ENCODE data around the gene COA7.

Gene COA7

GRCh38 chr1:52667290-52667689, 30.9 kb downstream of the COA7 start:
- H3K36me3 ChIP-seq (ENCODE audit: insufficient read depth, insufficient read length, low read length) = no peaks in the 10 kb centered on the region
- no peak for TF ChIP-seq YY1 (IDR thresholded peaks at IDR 0.05; ENCODE audit: insufficient read depth, insufficient read length)
- no peak for TF ChIP-seq ZNF274 (IDR thresholded peaks at IDR 0.05; ENCODE audit: low read depth, low read length)
- TF ChIP-seq SUZ12 (IDR thresholded peaks at IDR 0.05; ENCODE audit: extremely low read depth, insufficient read depth, insufficient read length) = no peak
- no peak for DNase-seq (ENCODE audit: low read depth, low spot score)

GRCh38 chr1:52665006-52665941, 32.9 kb downstream of the COA7 start:
- no peak for DNase-seq (ENCODE audit: low read depth, low spot score)
- H3K4me3 ChIP-seq (ENCODE audit: insufficient read length, low read depth) = no peak overlapping the region
- H3K9ac ChIP-seq (ENCODE audit: insufficient read length, low read depth) = no peak overlapping the region
- H3K9me3 ChIP-seq (ENCODE audit: insufficient read depth, low read length) = no peaks in the 10 kb centered on the region
- peaks cover 23% of the 10 kb centered on the region for H3K4me1 ChIP-seq (ENCODE audit: insufficient read depth, insufficient read length)
- TF ChIP-seq SUZ12 (IDR thresholded peaks at IDR 0.05; ENCODE audit: extremely low read depth, insufficient read depth, insufficient read length) (no peak), YY1 (IDR thresholded peaks at IDR 0.05; ENCODE audit: insufficient read depth, insufficient read length) (no peak), ZNF274 (IDR thresholded peaks at IDR 0.05; ENCODE audit: low read depth, low read length) (no peak)
- no peaks in the 10 kb centered on the region for H3K36me3 ChIP-seq (ENCODE audit: insufficient read depth, insufficient read length, low read length)
- no peaks in the 10 kb centered on the region for H3K27me3 ChIP-seq (ENCODE audit: insufficient read depth, insufficient read length)

More at GRCh38 chr1:52667290-52667689, 30.9 kb downstream of the COA7 start:
- Histone ChIP-seq H3K27me3 (ENCODE audit: insufficient read depth, insufficient read length) (no peaks in the 10 kb centered on the region), H3K9me3 (ENCODE audit: insufficient read depth, low read length) (no peaks in the 10 kb centered on the region), H3K4me1 (ENCODE audit: insufficient read depth, insufficient read length) (peaks cover 17% of the 10 kb centered on the region), H3K4me3 (ENCODE audit: insufficient read length, low read depth) (no peak overlapping the region), H3K9ac (ENCODE audit: insufficient read length, low read depth) (no peak overlapping the region)

GRCh38 chr1:52663716-52664115, 34.4 kb downstream of the COA7 start:
- no peak overlapping the region for H3K4me3 ChIP-seq (ENCODE audit: insufficient read length, low read depth)
- no peaks in the 10 kb centered on the region for H3K36me3 ChIP-seq (ENCODE audit: insufficient read depth, insufficient read length, low read length)
- H3K4me1 ChIP-seq (ENCODE audit: insufficient read depth, insufficient read length) = peaks cover 27% of the 10 kb centered on the region
- no peak for DNase-seq (ENCODE audit: low read depth, low spot score)
- H3K27me3 ChIP-seq (ENCODE audit: insufficient read depth, insufficient read length) = no peaks in the 10 kb centered on the region
- H3K9me3 ChIP-seq (ENCODE audit: insufficient read depth, low read length) = no peaks in the 10 kb centered on the region
- TF ChIP-seq SUZ12 (IDR thresholded peaks at IDR 0.05; ENCODE audit: extremely low read depth, insufficient read depth, insufficient read length) = no peak
- TF ChIP-seq ZNF274 (IDR thresholded peaks at IDR 0.05; ENCODE audit: low read depth, low read length) = no peak
- no peak for TF ChIP-seq YY1 (IDR thresholded peaks at IDR 0.05; ENCODE audit: insufficient read depth, insufficient read length)
- H3K9ac ChIP-seq (ENCODE audit: insufficient read length, low read depth) = no peak overlapping the region

- Histone ChIP-seq H3K36me3 (ENCODE audit: insufficient read depth, insufficient read length, low read length) (no peaks in the 10 kb centered on the region), H3K9me3 (ENCODE audit: insufficient read depth, low read length) (no peaks in the 10 kb centered on the region), H3K27me3 (ENCODE audit: insufficient read depth, insufficient read length) (no peaks in the 10 kb centered on the region), H3K4me1 (ENCODE audit: insufficient read depth, insufficient read length) (peaks cover 28% of the 10 kb centered on the region), H3K9ac (ENCODE audit: insufficient read length, low read depth) (peak overlapping the region; percentile 81), H3K4me3 (ENCODE audit: insufficient read length, low read depth) (peak overlapping the region; percentile 36)
- peak; percentile 91 for DNase-seq (ENCODE audit: low read depth, low spot score)
- peak; percentile 10 for TF ChIP-seq YY1 (IDR thresholded peaks at IDR 0.05; ENCODE audit: insufficient read depth, insufficient read length)
- no peak for TF ChIP-seq SUZ12 (IDR thresholded peaks at IDR 0.05; ENCODE audit: extremely low read depth, insufficient read depth, insufficient read length)
These were observed 35.4 kb downstream of the COA7 start for GRCh38 chr1:52662645-52663313.

GRCh38 chr1:52660807-52661206, 37.3 kb downstream of the COA7 start:
- no peaks in the 10 kb centered on the region for H3K27me3 ChIP-seq (ENCODE audit: insufficient read depth, insufficient read length)
- peak overlapping the region; percentile 74 for H3K9ac ChIP-seq (ENCODE audit: insufficient read length, low read depth)
- no peak overlapping the region for H3K4me3 ChIP-seq (ENCODE audit: insufficient read length, low read depth)
- no peak for DNase-seq (ENCODE audit: low read depth, low spot score)
- peaks cover 23% of the 10 kb centered on the region for H3K4me1 ChIP-seq (ENCODE audit: insufficient read depth, insufficient read length)
- H3K36me3 ChIP-seq (ENCODE audit: insufficient read depth, insufficient read length, low read length) = no peaks in the 10 kb centered on the region
- no peaks in the 10 kb centered on the region for H3K9me3 ChIP-seq (ENCODE audit: insufficient read depth, low read length)
- TF ChIP-seq SUZ12 (IDR thresholded peaks at IDR 0.05; ENCODE audit: extremely low read depth, insufficient read depth, insufficient read length) (no peak), ZNF274 (IDR thresholded peaks at IDR 0.05; ENCODE audit: low read depth, low read length) (no peak), YY1 (IDR thresholded peaks at IDR 0.05; ENCODE audit: insufficient read depth, insufficient read length) (no peak)

- no peak overlapping the region for H3K4me3 ChIP-seq (ENCODE audit: insufficient read length, low read depth)
- H3K9ac ChIP-seq (ENCODE audit: insufficient read length, low read depth) = peak overlapping the region; percentile 74
- DNase-seq (ENCODE audit: low read depth, low spot score) = peak; percentile 90
- TF ChIP-seq YY1 (IDR thresholded peaks at IDR 0.05; ENCODE audit: insufficient read depth, insufficient read length) = no peak
- TF ChIP-seq SUZ12 (IDR thresholded peaks at IDR 0.05; ENCODE audit: extremely low read depth, insufficient read depth, insufficient read length) = no peak
- TF ChIP-seq ZNF274 (IDR thresholded peaks at IDR 0.05; ENCODE audit: low read depth, low read length) = no peak
- H3K9me3 ChIP-seq (ENCODE audit: insufficient read depth, low read length) = no peaks in the 10 kb centered on the region
- no peaks in the 10 kb centered on the region for H3K27me3 ChIP-seq (ENCODE audit: insufficient read depth, insufficient read length)
- no peaks in the 10 kb centered on the region for H3K36me3 ChIP-seq (ENCODE audit: insufficient read depth, insufficient read length, low read length)
- peaks cover 17% of the 10 kb centered on the region for H3K4me1 ChIP-seq (ENCODE audit: insufficient read depth, insufficient read length)
These were observed 38.1 kb downstream of the COA7 start for GRCh38 chr1:52659851-52660596.
